Astrocyte of the spinal cord (primary cell): Measurements from ENCODE around the gene RNF130.

Source experiments
- DNase-seq: peaks from one replicate; pipeline ENCODE4 v3.0.0; 2011; ENCODE audit warnings: low read depth, low spot score
- H3K4me3 ChIP-seq: 2 replicates; pipeline ENCODE4 v1.5.1; 2011; ENCODE audit warnings: low read depth, mild to moderate bottlenecking, low read length, moderate library complexity
- CTCF ChIP-seq: IDR thresholded peaks from 2 replicates; pipeline ENCODE4 v1.5.1; 2012; ENCODE audit warnings: low read depth, mild to moderate bottlenecking, low read length, inconsistent platforms
- in situ Hi-C: cut with HindIII; loops from 2 replicates; pipeline ENCODE4 v1.10.0; 2017; ENCODE audit warnings: low sequenced_read_pairs

Gene RNF130

GRCh38 chr5:180041301-180042274 is 30.0 kb downstream of the RNF130 start:
- no peak for DNase-seq
- no peak overlapping the region for H3K4me3 ChIP-seq
- no peak for TF ChIP-seq CTCF
- in situ Hi-C loops, result no loop called here

- no peak for TF ChIP-seq CTCF
- in situ Hi-C loops, result no loop called here
- no peak for DNase-seq
- H3K4me3 ChIP-seq, result no peak overlapping the region
These were observed 31.0 kb downstream of the RNF130 start for GRCh38 chr5:180040287-180041214.

- in situ Hi-C loops, result no loop called here
- H3K4me3 ChIP-seq, result no peak overlapping the region
- TF ChIP-seq CTCF, result no peak
- no peak for DNase-seq
These were observed 36.2 kb downstream of the RNF130 start for GRCh38 chr5:180035206-180035931.

GRCh38 chr5:180034564-180034963 is 37.0 kb downstream of the RNF130 start:
- in situ Hi-C loops, result no loop called here
- peak; percentile 33 for DNase-seq
- no peak for TF ChIP-seq CTCF
- H3K4me3 ChIP-seq, result no peak overlapping the region

GRCh38 chr5:180027459-180028089 is 44.0 kb downstream of the RNF130 start:
- H3K4me3 ChIP-seq, result no peak overlapping the region
- in situ Hi-C loops, result no loop called here
- no peak for TF ChIP-seq CTCF
- DNase-seq, result no peak
